ENCODE measurements around the gene BOLA3.

DNA sequence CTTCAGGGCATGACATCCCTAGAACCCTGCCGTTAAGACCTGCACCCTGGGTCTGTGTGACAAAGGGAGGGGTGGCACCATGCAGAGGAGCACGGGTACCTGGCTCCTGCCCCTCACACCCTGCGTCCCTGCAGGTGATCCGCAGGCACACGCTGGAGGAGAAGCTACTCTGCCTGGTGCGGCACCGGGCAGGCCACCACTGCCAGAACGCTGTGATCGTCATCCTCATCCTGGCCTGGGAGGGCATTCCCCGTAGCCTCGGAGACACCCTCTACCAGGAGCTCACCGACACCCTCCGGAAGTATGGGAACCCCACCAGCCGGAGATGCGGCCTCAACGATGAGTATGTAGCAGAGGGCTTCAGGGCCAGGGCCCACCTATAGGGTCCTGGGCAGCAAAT is 60.0 kb downstream of the BOLA3 start:
- TF ChIP-seq, protein P1, sequence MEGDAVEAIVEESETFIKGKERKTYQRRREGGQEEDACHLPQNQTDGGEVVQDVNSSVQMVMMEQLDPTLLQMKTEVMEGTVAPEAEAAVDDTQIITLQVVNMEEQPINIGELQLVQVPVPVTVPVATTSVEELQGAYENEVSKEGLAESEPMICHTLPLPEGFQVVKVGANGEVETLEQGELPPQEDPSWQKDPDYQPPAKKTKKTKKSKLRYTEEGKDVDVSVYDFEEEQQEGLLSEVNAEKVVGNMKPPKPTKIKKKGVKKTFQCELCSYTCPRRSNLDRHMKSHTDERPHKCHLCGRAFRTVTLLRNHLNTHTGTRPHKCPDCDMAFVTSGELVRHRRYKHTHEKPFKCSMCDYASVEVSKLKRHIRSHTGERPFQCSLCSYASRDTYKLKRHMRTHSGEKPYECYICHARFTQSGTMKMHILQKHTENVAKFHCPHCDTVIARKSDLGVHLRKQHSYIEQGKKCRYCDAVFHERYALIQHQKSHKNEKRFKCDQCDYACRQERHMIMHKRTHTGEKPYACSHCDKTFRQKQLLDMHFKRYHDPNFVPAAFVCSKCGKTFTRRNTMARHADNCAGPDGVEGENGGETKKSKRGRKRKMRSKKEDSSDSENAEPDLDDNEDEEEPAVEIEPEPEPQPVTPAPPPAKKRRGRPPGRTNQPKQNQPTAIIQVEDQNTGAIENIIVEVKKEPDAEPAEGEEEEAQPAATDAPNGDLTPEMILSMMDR (IDR thresholded peaks at IDR 0.05) = no peak
- no peak for TF ChIP-seq ZFX (IDR thresholded peaks at IDR 0.05; ENCODE audit: borderline replicate concordance)

All from 22Rv1 (cell line).